HEK293T (cell line): ENCODE measurements around the gene GPR75.

Source experiments
- ARNT ChIP-seq: fragments of 450-650 bp; IDR thresholded peaks from 2 replicates; pipeline ENCODE4 v1.6.1; 2017; ENCODE audit warnings: mild to moderate bottlenecking
- BHLHE40 ChIP-seq: fragments of 450-650 bp; IDR thresholded peaks from 2 replicates; pipeline ENCODE4 v1.6.1; 2016; ENCODE audit warnings: mild to moderate bottlenecking, moderate library complexity, borderline replicate concordance
- ELF4 ChIP-seq: fragments of 450-650 bp; IDR thresholded peaks from 2 replicates; pipeline ENCODE4 v1.6.1; 2017; ENCODE audit warnings: antibody characterized with exemption
- FOXA1 ChIP-seq: fragments of 450-650 bp; IDR thresholded peaks from 2 replicates; pipeline ENCODE4 v1.6.1; 2016; ENCODE audit warnings: mild to moderate bottlenecking
- PKNOX1 ChIP-seq: fragments of 450-650 bp; IDR thresholded peaks from 2 replicates; pipeline ENCODE4 v1.6.1; 2016
- SP1 ChIP-seq: fragments of 450-650 bp; IDR thresholded peaks from 2 replicates; pipeline ENCODE4 v1.6.1; 2017

DNA sequence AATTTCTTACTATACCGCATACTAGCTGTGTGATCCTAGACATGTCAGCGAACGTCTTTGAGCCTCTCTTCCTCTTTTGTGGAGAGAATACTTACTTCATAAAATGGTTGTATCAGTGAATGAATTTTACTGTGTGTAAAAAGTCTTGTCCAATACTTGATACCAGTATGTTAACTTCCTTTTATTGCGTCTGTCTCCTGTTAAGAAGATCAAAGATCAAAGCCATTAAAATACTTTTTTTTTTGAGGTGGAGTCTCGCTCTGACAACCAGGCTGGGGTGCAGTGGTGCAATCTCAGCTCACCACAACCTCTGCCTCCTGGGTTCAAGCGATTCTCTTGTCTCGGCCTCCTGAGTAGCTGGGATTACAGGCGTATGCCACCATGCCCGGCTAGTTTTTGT is 39.7 kb downstream of the GPR75 start:
- TF ChIP-seq ARNT: no peak
- TF ChIP-seq SP1: no peak
- TF ChIP-seq PKNOX1: no peak
- TF ChIP-seq FOXA1: no peak
- no peak for TF ChIP-seq BHLHE40
- no peak for TF ChIP-seq ELF4
